Measurements from ENCODE around the gene PAFAH1B1. TPM values are rescaled to one million over a fixed set of nuclear protein-coding genes. Genes with fewer than 3 reads are reported as not detected.

Gene PAFAH1B1
- total and polyA plus RNA-seq, 2 donors (not counting 1 experiment from before 2014, with no cell fraction given) = 41.4 to 170 TPM

GRCh38 chr17:2731807-2732206 lies 138.4 kb downstream of the PAFAH1B1 start:
- Histone ChIP-seq H3K4me2 (replicated peaks; ENCODE audit: low read depth, low read length, poor library complexity, severe bottlenecking) (no peak overlapping the region), H3K9me3 (ENCODE audit: control extremely low read depth in 1 of 3, control insufficient read depth in 2 of 3, insufficient read depth in 1 of 3, low read length in 2 of 3) (no peaks in the 10 kb centered on the region), H3K27ac (ENCODE audit: low read length in 2 of 2) (no peak overlapping the region), H3K4me3 (ENCODE audit: control extremely low read depth in 1 of 5, extremely low read depth in 1 of 5, insufficient read depth in 1 of 5, low read depth in 2 of 5, low read length in 4 of 5) (no peak overlapping the region), H3K9ac (ENCODE audit: low read length) (no peak overlapping the region), H3K4me1 (ENCODE audit: control insufficient read depth in 2 of 2, insufficient read depth in 2 of 2, low read length in 2 of 2) (no peaks in the 10 kb centered on the region), H3K79me2 (ENCODE audit: control insufficient read depth, insufficient read depth, low read length) (no peaks in the 10 kb centered on the region), H3K27me3 (replicated peaks in 1 of 4; ENCODE audit: control extremely low read depth in 1 of 4, control insufficient read depth in 3 of 4, insufficient read depth in 4 of 4, low read length in 3 of 4) (peaks cover 0 to 24% (median 0%) of the 10 kb centered on the region in 4 experiments), H3K36me3 (replicated peaks in 1 of 2; ENCODE audit: control extremely low read depth in 1 of 2, control insufficient read depth in 1 of 2, extremely low read depth in 1 of 2, insufficient read depth in 2 of 2, low read length in 1 of 2) (no peaks in the 10 kb centered on the region), H4K20me1 (ENCODE audit: control insufficient read depth, insufficient read depth, low read length, poor library complexity, severe bottlenecking) (no peaks in the 10 kb centered on the region), H2AFZ (ENCODE audit: insufficient read depth, low read depth, low read length, poor library complexity, severe bottlenecking) (no peak overlapping the region)
- DNase-seq (no peak), ATAC-seq (ENCODE audit: low read depth) (no peak)
- Mint-ChIP-seq H3K27ac (no peak overlapping the region), H3K4me1 (no peaks in the 10 kb centered on the region), H3K9me3 (ENCODE audit: insufficient read depth) (no peaks in the 10 kb centered on the region), H3K4me3 (no peak overlapping the region), H3K27me3 (peaks cover 20% of the 10 kb centered on the region)
- ChIA-PET POLR2A (no interaction called here), CTCF (no interaction called here)
- 89% methylated on average over 10 of the region's 10 CpGs for WGBS (ENCODE audit: insufficient coverage)
- TF ChIP-seq EZH2 (IDR thresholded peaks at IDR 0.05; ENCODE audit: borderline replicate concordance, insufficient read depth, low read depth, low read length, poor library complexity, severe bottlenecking) (no peak), CTCF (IDR thresholded peaks at IDR 0.05) (no peak)
- intact Hi-C loops (cut with micrococcal nuclease) = no loop called here

- WGBS (ENCODE audit: insufficient coverage) = 79% methylated on average over 10 of the region's 10 CpGs
- Mint-ChIP-seq H3K9me3 (ENCODE audit: insufficient read depth) (no peaks in the 10 kb centered on the region), H3K27me3 (peaks cover 11% of the 10 kb centered on the region), H3K4me1 (no peaks in the 10 kb centered on the region), H3K4me3 (no peak overlapping the region), H3K27ac (no peak overlapping the region)
- Histone ChIP-seq H3K27me3 (replicated peaks in 1 of 4; ENCODE audit: control extremely low read depth in 1 of 4, control insufficient read depth in 3 of 4, insufficient read depth in 4 of 4, low read length in 3 of 4) (peaks cover 0 to 13% (median 0%) of the 10 kb centered on the region in 4 experiments), H3K9ac (ENCODE audit: low read length) (no peak overlapping the region), H3K4me1 (ENCODE audit: control insufficient read depth in 2 of 2, insufficient read depth in 2 of 2, low read length in 2 of 2) (no peaks in the 10 kb centered on the region), H3K27ac (ENCODE audit: low read length in 2 of 2) (no peak overlapping the region), H3K4me3 (ENCODE audit: control extremely low read depth in 1 of 5, extremely low read depth in 1 of 5, insufficient read depth in 1 of 5, low read depth in 2 of 5, low read length in 4 of 5) (no peak overlapping the region), H3K4me2 (replicated peaks; ENCODE audit: low read depth, low read length, poor library complexity, severe bottlenecking) (no peak overlapping the region), H3K36me3 (replicated peaks in 1 of 2; ENCODE audit: control extremely low read depth in 1 of 2, control insufficient read depth in 1 of 2, extremely low read depth in 1 of 2, insufficient read depth in 2 of 2, low read length in 1 of 2) (no peaks in the 10 kb centered on the region), H4K20me1 (ENCODE audit: control insufficient read depth, insufficient read depth, low read length, poor library complexity, severe bottlenecking) (no peaks in the 10 kb centered on the region), H3K79me2 (ENCODE audit: control insufficient read depth, insufficient read depth, low read length) (no peaks in the 10 kb centered on the region), H3K9me3 (ENCODE audit: control extremely low read depth in 1 of 3, control insufficient read depth in 2 of 3, insufficient read depth in 1 of 3, low read length in 2 of 3) (no peaks in the 10 kb centered on the region), H2AFZ (ENCODE audit: insufficient read depth, low read depth, low read length, poor library complexity, severe bottlenecking) (no peak overlapping the region)
- TF ChIP-seq CTCF (IDR thresholded peaks at IDR 0.05) = no peak
- no peak for TF ChIP-seq EZH2 (IDR thresholded peaks at IDR 0.05; ENCODE audit: borderline replicate concordance, insufficient read depth, low read depth, low read length, poor library complexity, severe bottlenecking)
- ChIA-PET POLR2A (no interaction called here), CTCF (no interaction called here)
- intact Hi-C loops (cut with micrococcal nuclease) = no loop called here
- DNase-seq (no peak), ATAC-seq (ENCODE audit: low read depth) (no peak)
Observed at GRCh38 chr17:2734939-2735338, 141.5 kb downstream of the PAFAH1B1 start.

Small RNAs within 50 kb of the gene (small RNA-seq; reads per million reads assigned to genes)
- gene MIR6776 (ENCODE audit: insufficient read length, low read depth, low replicate concordance) = not detected
- gene RN7SL608P (ENCODE audit: insufficient read length, low read depth, low replicate concordance) = not detected

Other genes starting within 250 kb of the PAFAH1B1 start
- gene MNT, start 192.6 kb upstream of the PAFAH1B1 start, total RNA-seq = 63.6 and 68.5 TPM in 2 replicates
- gene MNT, start 192.6 kb upstream of the PAFAH1B1 start, polyA plus RNA-seq = 20.0 and 34.2 TPM in 2 replicates
- 52.9 and 56.5 TPM in 2 replicates for gene METTL16, start 81.8 kb upstream of the PAFAH1B1 start, total RNA-seq
- gene METTL16, start 81.8 kb upstream of the PAFAH1B1 start, polyA plus RNA-seq = 18.3 and 19.2 TPM in 2 replicates
- 53.1 and 78.8 TPM in 2 replicates for gene CLUH, start 118.1 kb downstream of the PAFAH1B1 start, total RNA-seq
- gene CLUH, start 118.1 kb downstream of the PAFAH1B1 start, polyA plus RNA-seq = 54.2 and 64.6 TPM in 2 replicates
- gene CCDC92B, start 156.0 kb downstream of the PAFAH1B1 start, total RNA-seq = not detected in 2 replicates
- gene CCDC92B, start 156.0 kb downstream of the PAFAH1B1 start, polyA plus RNA-seq = 0.04 TPM in 1 of 2 replicates, not detected in the other
- gene RAP1GAP2, start 202.8 kb downstream of the PAFAH1B1 start, total RNA-seq = 13.4 and 14.9 TPM in 2 replicates
- gene RAP1GAP2, start 202.8 kb downstream of the PAFAH1B1 start, polyA plus RNA-seq = 16.4 and 16.5 TPM in 2 replicates

All from B cell (primary cell).